GM13976 (cell line): ENCODE results near the gene TOMM40L.

Source experiments
- DNase-seq: peaks from one replicate; pipeline ENCODE4 v3.0.0; 2012; ENCODE audit warnings: low spot score
- in situ Hi-C: fragments of 300-500 bp; cut with MboI; formaldehyde crosslinking; loops from one replicate; pipeline ENCODE4 v1.12.0; 2022; ENCODE audit warnings: low sequenced_read_pairs, mixed read lengths, inconsistent platforms; ENCODE audit not compliant: unreplicated experiment
- TF ChIP-seq, protein P1 (sequence below): IDR thresholded peaks from 2 replicates; pipeline ENCODE4 v1.5.1; 2012; ENCODE audit warnings: borderline replicate concordance, mild to moderate bottlenecking; ENCODE audit not compliant: insufficient read depth; ENCODE audit errors: extremely low read depth, missing control alignments, control extremely low read depth

The TOMM40L gene

DNA sequence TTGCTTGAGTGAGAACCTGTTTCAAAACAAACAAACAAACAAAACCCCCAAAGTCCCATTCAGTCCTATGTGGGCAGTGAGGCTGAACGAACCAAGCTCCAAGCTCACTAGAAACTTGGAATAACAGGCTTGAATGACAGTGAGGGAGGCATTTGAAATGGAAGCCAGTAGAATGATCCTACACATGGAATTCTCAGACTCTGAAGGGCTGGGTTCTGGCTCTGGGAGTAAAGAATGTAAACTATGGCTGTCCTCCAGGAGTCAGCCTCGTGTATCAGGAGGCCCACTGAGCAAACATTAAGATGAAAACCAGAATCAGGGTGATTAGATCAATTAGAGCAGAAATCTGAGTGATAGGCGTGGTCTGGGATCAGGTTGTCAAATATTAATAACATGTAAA, 47.5 kb downstream of the TOMM40L start:
- no peak for DNase-seq
- in situ Hi-C loops, result no loop called here

DNA sequence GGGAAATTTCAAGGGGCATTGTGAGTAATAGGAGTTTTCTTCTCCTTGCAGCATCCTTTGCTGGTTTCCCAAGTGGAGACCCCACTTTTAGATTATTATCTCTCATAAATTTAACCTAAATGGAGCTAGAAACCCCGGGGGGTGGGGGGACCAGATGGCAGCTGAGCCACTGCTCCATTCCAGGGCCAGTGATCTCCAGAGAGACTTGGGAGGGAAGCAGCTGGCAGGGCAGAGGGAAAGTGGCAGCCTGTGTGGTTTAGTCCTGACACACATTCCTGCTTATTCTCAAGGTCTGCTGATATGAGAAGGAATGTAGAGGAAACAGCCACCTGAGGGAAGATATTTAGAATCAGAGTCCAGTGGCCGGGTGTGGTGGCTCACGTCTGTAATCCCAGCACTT, 49.0 kb downstream of the TOMM40L start:
- TF ChIP-seq, protein P1, sequence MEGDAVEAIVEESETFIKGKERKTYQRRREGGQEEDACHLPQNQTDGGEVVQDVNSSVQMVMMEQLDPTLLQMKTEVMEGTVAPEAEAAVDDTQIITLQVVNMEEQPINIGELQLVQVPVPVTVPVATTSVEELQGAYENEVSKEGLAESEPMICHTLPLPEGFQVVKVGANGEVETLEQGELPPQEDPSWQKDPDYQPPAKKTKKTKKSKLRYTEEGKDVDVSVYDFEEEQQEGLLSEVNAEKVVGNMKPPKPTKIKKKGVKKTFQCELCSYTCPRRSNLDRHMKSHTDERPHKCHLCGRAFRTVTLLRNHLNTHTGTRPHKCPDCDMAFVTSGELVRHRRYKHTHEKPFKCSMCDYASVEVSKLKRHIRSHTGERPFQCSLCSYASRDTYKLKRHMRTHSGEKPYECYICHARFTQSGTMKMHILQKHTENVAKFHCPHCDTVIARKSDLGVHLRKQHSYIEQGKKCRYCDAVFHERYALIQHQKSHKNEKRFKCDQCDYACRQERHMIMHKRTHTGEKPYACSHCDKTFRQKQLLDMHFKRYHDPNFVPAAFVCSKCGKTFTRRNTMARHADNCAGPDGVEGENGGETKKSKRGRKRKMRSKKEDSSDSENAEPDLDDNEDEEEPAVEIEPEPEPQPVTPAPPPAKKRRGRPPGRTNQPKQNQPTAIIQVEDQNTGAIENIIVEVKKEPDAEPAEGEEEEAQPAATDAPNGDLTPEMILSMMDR, result no peak
- in situ Hi-C loops, result no loop called here
- no peak for DNase-seq

More for the DNA sequence above, 47.5 kb downstream of the TOMM40L start:
- TF ChIP-seq, protein P1, result no peak
